ENCODE measurements around the gene ROR2.

The ROR2 gene

GRCh38 chr9:91891915-91892314 lies 58.1 kb downstream of the ROR2 start:
- TF ChIP-seq ESRRG (CRISPR knock-in tag; IDR thresholded peaks at IDR 0.05) (no peak), BACH2 (CRISPR knock-in tag; IDR thresholded peaks at IDR 0.05; ENCODE audit: borderline replicate concordance) (no peak)
- TF ChIP-seq, protein P1, sequence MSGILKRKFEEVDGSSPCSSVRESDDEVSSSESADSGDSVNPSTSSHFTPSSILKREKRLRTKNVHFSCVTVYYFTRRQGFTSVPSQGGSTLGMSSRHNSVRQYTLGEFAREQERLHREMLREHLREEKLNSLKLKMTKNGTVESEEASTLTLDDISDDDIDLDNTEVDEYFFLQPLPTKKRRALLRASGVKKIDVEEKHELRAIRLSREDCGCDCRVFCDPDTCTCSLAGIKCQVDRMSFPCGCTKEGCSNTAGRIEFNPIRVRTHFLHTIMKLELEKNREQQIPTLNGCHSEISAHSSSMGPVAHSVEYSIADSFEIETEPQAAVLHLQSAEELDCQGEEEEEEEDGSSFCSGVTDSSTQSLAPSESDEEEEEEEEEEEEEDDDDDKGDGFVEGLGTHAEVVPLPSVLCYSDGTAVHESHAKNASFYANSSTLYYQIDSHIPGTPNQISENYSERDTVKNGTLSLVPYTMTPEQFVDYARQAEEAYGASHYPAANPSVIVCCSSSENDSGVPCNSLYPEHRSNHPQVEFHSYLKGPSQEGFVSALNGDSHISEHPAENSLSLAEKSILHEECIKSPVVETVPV (CRISPR knock-in tag; IDR thresholded peaks at IDR 0.05): no peak
- ATAC-seq: no peak

DNA sequence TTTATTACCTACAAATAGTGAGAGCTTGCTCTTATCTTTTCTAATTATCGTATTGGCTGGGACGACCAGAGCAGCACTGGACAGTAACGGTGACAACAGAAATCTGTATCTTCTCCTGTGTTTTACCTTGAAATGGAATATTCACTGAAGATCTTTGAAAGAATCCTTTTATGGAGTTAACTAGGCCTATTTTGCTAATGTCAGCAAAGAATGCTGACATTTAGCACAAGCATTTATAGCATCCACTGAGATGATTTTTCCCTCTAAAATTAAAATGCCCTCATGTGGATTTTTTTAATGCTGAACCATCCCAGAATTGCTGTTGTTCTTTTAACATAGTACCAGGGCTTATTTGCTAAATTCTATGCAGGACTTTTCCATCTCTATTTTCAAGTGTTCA lies 59.4 kb downstream of the ROR2 start:
- no peak for TF ChIP-seq RARB (CRISPR knock-in tag; IDR thresholded peaks at IDR 0.05)

DNA sequence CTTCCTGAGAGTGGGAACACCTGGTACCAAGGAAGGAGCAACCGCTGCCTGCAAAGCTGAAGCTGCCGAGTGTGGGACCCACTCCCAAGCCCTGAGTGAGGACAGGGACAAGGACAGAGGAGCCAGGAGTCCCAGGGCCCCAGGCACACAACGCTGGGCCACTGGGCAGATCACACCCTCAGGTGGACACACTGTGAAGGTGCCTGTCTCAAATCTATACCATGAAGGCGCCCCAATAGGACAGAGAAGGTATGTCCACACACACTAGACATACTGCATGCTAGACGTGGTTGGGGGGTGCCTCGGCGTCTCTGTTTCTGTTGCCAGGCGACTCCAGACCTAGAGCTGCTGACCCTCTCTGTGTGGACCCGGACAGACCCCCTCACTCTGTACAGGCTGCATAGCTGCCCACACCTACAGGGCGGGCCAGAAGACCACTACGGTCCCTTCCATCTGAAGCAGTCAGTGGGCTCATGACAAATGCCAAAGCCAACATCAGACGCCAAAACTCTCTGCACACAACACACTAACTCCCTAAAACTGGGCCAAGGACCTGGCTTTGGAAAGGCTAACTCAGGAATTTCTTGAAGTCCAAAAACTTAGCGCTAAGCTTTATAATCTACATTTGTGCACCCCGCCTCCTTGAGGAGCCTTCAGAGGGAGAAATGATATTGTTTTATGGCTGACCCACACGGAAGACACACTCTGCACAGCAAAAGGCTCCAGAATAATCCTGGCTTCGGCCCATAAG lies 60.7 kb downstream of the ROR2 start:
- ATAC-seq: no peak
- TF ChIP-seq TSHZ2 (CRISPR knock-in tag; IDR thresholded peaks at IDR 0.05): no peak
- no peak for TF ChIP-seq ESRRG (CRISPR knock-in tag; IDR thresholded peaks at IDR 0.05)
- TF ChIP-seq, protein P1 (CRISPR knock-in tag; IDR thresholded peaks at IDR 0.05): no peak
- TF ChIP-seq OSR1 (CRISPR knock-in tag; IDR thresholded peaks at IDR 0.05): no peak
- TF ChIP-seq ZNF8 (CRISPR knock-in tag; IDR thresholded peaks at IDR 0.05): no peak
- no peak for TF ChIP-seq ARNTL (CRISPR knock-in tag; IDR thresholded peaks at IDR 0.05; ENCODE audit: borderline replicate concordance, low read depth)
- TF ChIP-seq, protein P2, sequence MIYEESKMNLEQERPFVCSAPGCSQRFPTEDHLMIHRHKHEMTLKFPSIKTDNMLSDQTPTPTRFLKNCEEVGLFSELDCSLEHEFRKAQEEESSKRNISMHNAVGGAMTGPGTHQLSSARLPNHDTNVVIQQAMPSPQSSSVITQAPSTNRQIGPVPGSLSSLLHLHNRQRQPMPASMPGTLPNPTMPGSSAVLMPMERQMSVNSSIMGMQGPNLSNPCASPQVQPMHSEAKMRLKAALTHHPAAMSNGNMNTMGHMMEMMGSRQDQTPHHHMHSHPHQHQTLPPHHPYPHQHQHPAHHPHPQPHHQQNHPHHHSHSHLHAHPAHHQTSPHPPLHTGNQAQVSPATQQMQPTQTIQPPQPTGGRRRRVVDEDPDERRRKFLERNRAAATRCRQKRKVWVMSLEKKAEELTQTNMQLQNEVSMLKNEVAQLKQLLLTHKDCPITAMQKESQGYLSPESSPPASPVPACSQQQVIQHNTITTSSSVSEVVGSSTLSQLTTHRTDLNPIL (CRISPR knock-in tag; IDR thresholded peaks at IDR 0.05; ENCODE audit: low read depth): no peak
- no peak for TF ChIP-seq TCF4 (CRISPR knock-in tag; IDR thresholded peaks at IDR 0.05; ENCODE audit: borderline replicate concordance)
- no peak for TF ChIP-seq ZNF70 (CRISPR knock-in tag; IDR thresholded peaks at IDR 0.05)
- no peak for TF ChIP-seq PATZ1 (CRISPR knock-in tag; IDR thresholded peaks at IDR 0.05; ENCODE audit: borderline replicate concordance)
- TF ChIP-seq PPARA (CRISPR knock-in tag; IDR thresholded peaks at IDR 0.05; ENCODE audit: borderline replicate concordance): no peak

More for the DNA sequence above, 59.4 kb downstream of the ROR2 start:
- ATAC-seq: no peak

DNA sequence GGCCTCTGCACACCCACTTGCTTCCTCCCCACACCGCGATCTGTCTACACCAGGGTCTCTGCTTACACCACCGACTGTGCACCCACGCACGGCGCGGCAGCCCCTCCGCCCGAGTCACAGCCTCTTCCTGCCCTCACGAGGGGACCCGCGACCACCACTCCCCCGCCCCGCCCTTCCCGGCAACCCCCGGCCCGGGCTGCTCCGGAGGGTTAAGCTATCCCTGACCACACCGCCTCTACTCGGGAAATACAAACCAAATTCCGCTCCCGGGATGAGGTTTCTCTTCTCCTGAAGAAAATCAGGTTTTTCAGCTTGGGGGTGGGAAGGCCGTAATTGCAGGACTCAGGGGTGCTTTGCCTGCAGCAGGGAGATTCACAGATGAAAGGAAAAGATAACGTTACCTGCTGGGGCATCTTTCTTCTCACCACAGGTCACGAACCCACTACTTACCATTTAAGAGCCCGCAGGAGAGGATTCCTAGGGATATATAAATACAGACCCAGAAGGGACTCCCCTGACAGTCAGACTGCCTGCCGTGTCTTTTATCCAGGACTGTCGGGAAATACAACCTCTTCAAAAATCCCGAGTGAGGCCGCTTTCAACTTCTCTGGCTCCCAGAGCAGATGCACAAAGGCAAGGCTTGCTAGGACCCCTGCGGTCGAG lies 63.5 kb downstream of the ROR2 start:
- ATAC-seq: no peak
- no peak for TF ChIP-seq ZFP3 (CRISPR knock-in tag; IDR thresholded peaks at IDR 0.05)
- TF ChIP-seq ZNF8 (CRISPR knock-in tag; IDR thresholded peaks at IDR 0.05): no peak
- no peak for TF ChIP-seq ISL1 (CRISPR knock-in tag; IDR thresholded peaks at IDR 0.05)
- no peak for TF ChIP-seq ZFP30 (CRISPR knock-in tag; IDR thresholded peaks at IDR 0.05)
- no peak for TF ChIP-seq TCF4 (CRISPR knock-in tag; IDR thresholded peaks at IDR 0.05; ENCODE audit: borderline replicate concordance)
- no peak for TF ChIP-seq ZNF565 (CRISPR knock-in tag; conservative IDR thresholded peaks at IDR 0.05; ENCODE audit: low read depth)
- TF ChIP-seq PPARA (CRISPR knock-in tag; IDR thresholded peaks at IDR 0.05; ENCODE audit: borderline replicate concordance): no peak
- TF ChIP-seq RARB (CRISPR knock-in tag; IDR thresholded peaks at IDR 0.05): no peak
- TF ChIP-seq GLIS3 (CRISPR knock-in tag; IDR thresholded peaks at IDR 0.05): no peak
- TF ChIP-seq PATZ1 (CRISPR knock-in tag; IDR thresholded peaks at IDR 0.05; ENCODE audit: borderline replicate concordance): no peak
- no peak for TF ChIP-seq TOX (CRISPR knock-in tag; IDR thresholded peaks at IDR 0.05; ENCODE audit: borderline replicate concordance)
- TF ChIP-seq ZC3H10 (CRISPR knock-in tag; IDR thresholded peaks at IDR 0.05): no peak
- no peak for TF ChIP-seq SNAI2 (CRISPR knock-in tag; IDR thresholded peaks at IDR 0.05)
- TF ChIP-seq BACH2 (CRISPR knock-in tag; IDR thresholded peaks at IDR 0.05; ENCODE audit: borderline replicate concordance): no peak
- TF ChIP-seq ESRRG (CRISPR knock-in tag; IDR thresholded peaks at IDR 0.05): no peak
- TF ChIP-seq, protein P2 (CRISPR knock-in tag; IDR thresholded peaks at IDR 0.05; ENCODE audit: low read depth): no peak
- TF ChIP-seq ARNTL (CRISPR knock-in tag; IDR thresholded peaks at IDR 0.05; ENCODE audit: borderline replicate concordance, low read depth): no peak
- no peak for TF ChIP-seq OSR1 (CRISPR knock-in tag; IDR thresholded peaks at IDR 0.05)

Measured in SK-N-SH treated with all-trans-retinoic acid at 6 μM for 48 hours (cell line).